K562 (cell line): ENCODE data around the gene COMMD1. TPM values are rescaled to one million over a fixed set of nuclear protein-coding genes. Genes with fewer than 3 reads are reported as not detected.

Experiments
- CBX3 ChIP-seq, 2 experiments: IDR thresholded peaks; 1 replicate in 1 of 2; 2 replicates in 1 of 2; pipeline ENCODE4 v1.6.1; 2012; ENCODE audit warnings: inconsistent platforms in 2 of 2, low read length in 2 of 2, borderline replicate concordance in 1 of 2, control low read depth in 1 of 2
- DNMT1 ChIP-seq: fragments of 450-650 bp; IDR thresholded peaks from 2 replicates; pipeline ENCODE4 v1.6.1; 2016; ENCODE audit warnings: antibody characterized with exemption, mild to moderate bottlenecking
- MBD2 ChIP-seq: sonication (generic); IDR thresholded peaks from 2 replicates; pipeline ENCODE4 v1.6.1; 2016; ENCODE audit warnings: low read depth, borderline replicate concordance
- NBN ChIP-seq: fragments of 450-650 bp; IDR thresholded peaks from 2 replicates; pipeline ENCODE4 v1.6.1; 2016; ENCODE audit warnings: low read depth, mild to moderate bottlenecking
- PYGO2 ChIP-seq: fragments of 450-650 bp; IDR thresholded peaks from 2 replicates; pipeline ENCODE4 v1.6.1; 2016; ENCODE audit warnings: mild to moderate bottlenecking, missing genetic modification characterization, moderate library complexity, missing compliant biosample characterization
- RBBP5 ChIP-seq: fragments of 200-600 bp; sonication (generic); IDR thresholded peaks from 2 replicates; pipeline ENCODE4 v1.6.1; 2012; ENCODE audit warnings: borderline replicate concordance, mild to moderate bottlenecking, low read length, control low read depth, inconsistent platforms; ENCODE audit not compliant: insufficient read depth, poor library complexity, severe bottlenecking
- TCF3 ChIP-seq: sonication (generic); formaldehyde crosslinking; IDR thresholded peaks from 2 replicates; pipeline ENCODE4 v1.4.0; 2020; ENCODE audit warnings: mild to moderate bottlenecking, missing genetic modification reagents
- ZNF830 ChIP-seq: fragments of 250-450 bp; sonication (Bioruptor Pico); IDR thresholded peaks from 2 replicates; pipeline ENCODE4 v1.5.0; 2021; ENCODE audit warnings: mild to moderate bottlenecking
- polyA plus RNA-seq, 8 experiments: library from polyadenylated mRNA; depleted of rRNA in 4 of 8; stranded (reverse) in 5 of 8; unstranded in 3 of 8; fragments of >200 nt; fragmentation: Nextera tagmentation in 2 of 8; fragmentation: Illumina TruSeq in 1 of 8; extraction: Ambion mirVana in 2 of 8; extraction: Trizol in 1 of 8; gene quantifications; 2 replicates each; pipeline versions ENCODE4 v1.2.1 to v1.2.3, GENCODE V29; 2011 to 2014; ENCODE audit warnings: inconsistent platforms in 1 of 8, missing spikeins in 1 of 8
- total RNA-seq, 7 experiments: library from RNA; depleted of rRNA in 6 of 7; stranded (reverse); fragments of >200 nt in 6 of 7; fragmentation: Illumina TruSeq in 2 of 7; extraction: Trizol in 2 of 7; gene quantifications; 2 replicates each; pipeline versions ENCODE4 v1.2.1 to v1.2.3, GENCODE V29; 2011 to 2021; ENCODE audit warnings: low replicate concordance in 1 of 7
- TF ChIP-seq, protein P1 (sequence below): fragments of 450-650 bp; formaldehyde crosslinking; IDR thresholded peaks from 2 replicates; pipeline ENCODE4 v1.4.0; 2020; ENCODE audit warnings: mild to moderate bottlenecking
- TF ChIP-seq, protein P2 (sequence below): fragments of 250-450 bp; sonication (Bioruptor Pico); IDR thresholded peaks from 2 replicates; pipeline ENCODE4 v1.4.0; 2020; ENCODE audit warnings: mild to moderate bottlenecking, moderate library complexity

COMMD1 gene
- total and polyA plus RNA-seq, 9 of the 15 experiments (the other 6 are each of a cell fraction or from before 2014, with no cell fraction given), result 14.4 to 77.0 (median 21.4) TPM

DNA sequence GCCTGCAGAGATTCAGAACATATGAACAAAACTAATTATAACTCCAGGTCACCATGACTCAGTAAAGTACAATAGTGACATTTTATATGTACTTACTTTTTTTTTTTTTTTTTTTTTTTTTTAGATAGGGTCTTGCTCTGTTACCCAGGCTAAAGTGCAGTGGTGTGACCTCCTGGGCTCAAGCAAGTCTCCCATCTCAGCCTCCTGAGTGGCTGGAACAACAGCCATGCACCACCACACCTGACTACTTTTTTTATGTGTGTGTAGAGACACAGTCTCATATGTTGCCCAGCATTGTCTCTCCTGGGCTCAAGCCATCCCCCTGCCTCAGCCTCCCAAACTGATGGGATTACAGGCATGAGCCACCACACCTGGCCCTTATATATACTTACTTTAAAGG, 159.8 kb downstream of the COMMD1 start (continued):
- TF ChIP-seq ZNF830 (CRISPR knock-in tag), result no peak
- TF ChIP-seq DNMT1, result no peak
- no peak for TF ChIP-seq CBX3 (IDR thresholded peaks at IDR 0.05; ENCODE audit: borderline replicate concordance in 1 of 2, low read length in 2 of 2)
- no peak for TF ChIP-seq NBN
- TF ChIP-seq MBD2, result no peak
- TF ChIP-seq, protein P1, sequence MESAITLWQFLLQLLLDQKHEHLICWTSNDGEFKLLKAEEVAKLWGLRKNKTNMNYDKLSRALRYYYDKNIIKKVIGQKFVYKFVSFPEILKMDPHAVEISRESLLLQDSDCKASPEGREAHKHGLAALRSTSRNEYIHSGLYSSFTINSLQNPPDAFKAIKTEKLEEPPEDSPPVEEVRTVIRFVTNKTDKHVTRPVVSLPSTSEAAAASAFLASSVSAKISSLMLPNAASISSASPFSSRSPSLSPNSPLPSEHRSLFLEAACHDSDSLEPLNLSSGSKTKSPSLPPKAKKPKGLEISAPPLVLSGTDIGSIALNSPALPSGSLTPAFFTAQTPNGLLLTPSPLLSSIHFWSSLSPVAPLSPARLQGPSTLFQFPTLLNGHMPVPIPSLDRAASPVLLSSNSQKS (CRISPR knock-in tag), result no peak
- no peak for TF ChIP-seq RBBP5
- no peak for TF ChIP-seq TCF3 (CRISPR knock-in tag)
- TF ChIP-seq, protein P2, sequence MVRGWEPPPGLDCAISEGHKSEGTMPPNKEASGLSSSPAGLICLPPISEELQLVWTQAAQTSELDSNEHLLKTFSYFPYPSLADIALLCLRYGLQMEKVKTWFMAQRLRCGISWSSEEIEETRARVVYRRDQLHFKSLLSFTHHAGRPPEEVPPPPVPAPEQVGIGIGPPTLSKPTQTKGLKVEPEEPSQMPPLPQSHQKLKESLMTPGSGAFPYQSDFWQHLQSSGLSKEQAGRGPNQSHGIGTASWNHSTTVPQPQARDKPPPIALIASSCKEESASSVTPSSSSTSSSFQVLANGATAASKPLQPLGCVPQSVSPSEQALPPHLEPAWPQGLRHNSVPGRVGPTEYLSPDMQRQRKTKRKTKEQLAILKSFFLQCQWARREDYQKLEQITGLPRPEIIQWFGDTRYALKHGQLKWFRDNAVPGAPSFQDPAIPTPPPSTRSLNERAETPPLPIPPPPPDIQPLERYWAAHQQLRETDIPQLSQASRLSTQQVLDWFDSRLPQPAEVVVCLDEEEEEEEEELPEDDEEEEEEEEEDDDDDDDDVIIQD (CRISPR knock-in tag), result no peak
- TF ChIP-seq PYGO2 (tag), result no peak
